Epithelial cell of proximal tubule (primary cell): Measurements from ENCODE around the gene ARFGEF2. TPM values are rescaled to one million over a fixed set of nuclear protein-coding genes. Genes with fewer than 3 reads are reported as not detected.

Experiments
- DNase-seq: peaks from one replicate; pipeline ENCODE4 v3.0.0-alpha.2; 2011; ENCODE audit warnings: low read depth
- H3K4me3 ChIP-seq: 2 replicates; pipeline ENCODE4 v1.5.1; 2011; ENCODE audit warnings: low read depth, mild to moderate bottlenecking, low read length
- CTCF ChIP-seq: conservative IDR thresholded peaks from 2 replicates; pipeline ENCODE4 v1.5.1; 2012; ENCODE audit warnings: low read depth, mild to moderate bottlenecking, low read length
- total RNA-seq: library from RNA; depleted of rRNA; stranded (reverse); fragments of >200 nt; gene quantifications from 2 replicates; pipeline ENCODE4 v1.2.3, GENCODE V29; 2015

ARFGEF2 gene
- total RNA-seq, 1 donor from 2014 or later = 20.5 TPM

DNA sequence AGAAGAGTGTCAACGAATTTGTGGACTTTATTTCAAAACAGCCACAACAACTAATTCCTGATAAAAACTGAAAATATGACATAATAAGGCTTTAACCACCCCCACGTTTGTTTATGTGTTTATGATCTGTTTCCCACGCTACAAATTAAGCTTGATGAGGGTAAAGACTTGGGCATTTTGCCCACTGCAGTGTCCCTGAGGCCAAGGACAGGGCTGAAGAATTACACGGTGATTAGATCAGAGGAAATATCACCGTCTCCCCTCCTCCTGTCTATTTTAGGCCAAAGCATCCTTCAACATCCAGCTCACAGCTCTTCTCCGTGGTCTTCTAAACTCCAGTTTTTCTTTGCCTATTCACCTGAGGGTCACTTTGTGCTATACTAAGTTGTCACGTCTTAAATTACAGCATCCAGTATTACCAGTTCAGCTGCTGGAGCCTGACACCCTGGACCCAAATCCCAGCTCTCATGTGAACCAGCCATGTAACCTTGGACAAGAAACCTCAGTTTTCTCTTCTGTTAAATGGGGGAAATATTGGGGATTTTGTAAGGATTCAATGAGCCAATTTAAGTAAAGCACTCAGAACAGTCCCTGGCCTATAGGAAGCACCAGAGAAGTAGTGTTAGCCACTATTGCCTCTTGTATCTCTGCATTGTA is 15.2 kb upstream of the ARFGEF2 start:
- no peak for TF ChIP-seq CTCF
- H3K4me3 ChIP-seq = no peak overlapping the region
- DNase-seq = no peak

DNA sequence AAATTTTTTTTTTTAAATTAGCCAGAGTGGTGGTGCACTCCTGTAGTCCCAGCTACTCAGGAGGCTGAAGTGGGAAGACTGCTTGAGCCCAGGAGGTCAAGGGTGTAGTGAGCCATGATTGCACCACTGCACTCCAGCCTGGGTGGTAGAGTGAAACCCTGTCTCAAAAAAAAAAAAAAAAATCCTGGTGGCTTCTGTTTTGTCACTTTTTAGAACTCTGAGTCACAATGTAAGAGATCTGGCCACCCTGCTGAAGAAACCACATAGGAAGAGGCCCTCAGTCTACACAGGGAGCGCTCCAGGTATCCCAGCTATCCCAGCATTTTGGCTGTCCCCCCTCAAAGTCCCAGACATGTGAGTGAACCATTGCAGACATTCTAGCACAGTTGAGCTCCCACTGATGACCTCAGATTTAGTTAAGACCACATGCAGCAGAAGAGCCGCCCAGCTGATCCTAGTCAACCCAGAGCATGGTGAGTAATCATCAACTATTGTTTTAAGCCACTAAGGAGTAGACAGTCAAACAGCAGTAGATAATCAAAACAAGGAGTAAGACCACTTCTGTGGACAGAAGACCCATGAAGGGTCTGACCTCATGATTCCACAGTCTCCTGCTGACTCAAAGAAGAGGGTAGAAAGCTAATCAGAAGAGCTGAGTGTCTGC is 12.7 kb upstream of the ARFGEF2 start:
- TF ChIP-seq CTCF = no peak
- H3K4me3 ChIP-seq = no peak overlapping the region
- DNase-seq = no peak

DNA sequence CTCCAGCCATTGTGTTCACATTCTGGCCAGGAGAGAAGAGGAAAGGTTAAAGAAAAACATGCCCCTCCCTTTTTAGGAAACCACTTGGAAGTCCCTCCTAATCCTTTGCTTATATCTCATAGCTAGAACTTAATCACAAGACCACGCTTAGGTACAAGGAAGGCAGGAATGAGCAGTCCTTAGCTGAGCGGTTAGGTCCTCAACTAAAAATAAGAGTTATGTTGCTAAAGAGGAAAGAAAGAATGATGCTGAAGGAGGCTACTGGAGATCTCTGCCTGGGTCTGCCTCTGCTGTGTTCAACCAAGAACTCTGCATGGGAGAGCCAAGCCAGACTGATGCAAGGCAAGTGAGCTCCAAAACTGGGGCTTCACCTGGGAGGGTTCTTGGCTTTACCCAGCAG is 11.6 kb upstream of the ARFGEF2 start:
- DNase-seq = no peak
- no peak for TF ChIP-seq CTCF
- H3K4me3 ChIP-seq = no peak overlapping the region

DNA sequence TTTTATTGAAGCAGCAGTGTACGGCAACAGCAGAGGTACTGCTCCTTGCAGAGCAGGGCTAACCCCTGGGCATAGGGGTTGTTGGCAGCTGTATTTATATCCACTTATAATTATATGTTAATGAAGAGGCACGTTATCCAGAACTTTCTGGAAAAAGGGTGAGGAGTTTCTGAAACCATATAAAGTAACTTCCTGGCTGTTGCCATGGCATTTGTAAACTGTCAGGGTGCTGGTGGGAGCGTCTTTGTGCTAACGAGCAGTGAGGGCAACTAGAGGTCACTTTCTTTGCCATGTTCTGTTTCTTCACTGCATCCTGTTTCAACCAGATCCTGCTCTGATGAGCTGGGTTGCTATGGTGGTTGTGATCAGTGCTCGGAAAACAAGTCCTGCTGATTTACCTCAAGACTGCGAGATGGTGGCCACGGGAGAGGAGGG is 11.1 kb upstream of the ARFGEF2 start:
- no peak for DNase-seq
- H3K4me3 ChIP-seq = no peak overlapping the region
- no peak for TF ChIP-seq CTCF

GRCh38 chr20:48912065-48912464 is 9.4 kb upstream of the ARFGEF2 start:
- no peak for DNase-seq
- no peak for TF ChIP-seq CTCF
- H3K4me3 ChIP-seq = no peak overlapping the region

DNA sequence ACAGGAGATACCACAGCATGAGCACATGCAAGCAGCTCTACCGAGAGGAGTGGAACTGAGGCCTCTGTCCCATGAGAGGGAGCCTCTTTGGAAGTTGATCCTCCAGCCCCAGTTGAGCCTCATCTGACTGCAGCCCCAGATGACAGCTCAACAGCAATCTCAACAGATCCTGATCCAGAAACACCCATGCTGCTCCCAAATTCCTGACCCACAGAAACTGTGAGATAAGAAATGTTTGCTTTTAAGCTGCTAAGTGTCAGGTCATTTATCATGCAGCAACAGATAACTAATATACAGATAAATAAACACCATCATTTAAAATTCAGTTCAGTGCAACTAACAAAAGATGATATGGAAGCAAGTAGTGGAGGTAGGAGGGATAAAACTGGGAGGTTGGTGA is 4.8 kb upstream of the ARFGEF2 start:
- H3K4me3 ChIP-seq = no peak overlapping the region
- TF ChIP-seq CTCF = no peak
- DNase-seq = no peak
